ENCODE measurements around the gene STRAP. TPM values are rescaled to one million over a fixed set of nuclear protein-coding genes. Genes with fewer than 3 reads are reported as not detected.

Gene STRAP, protein sequence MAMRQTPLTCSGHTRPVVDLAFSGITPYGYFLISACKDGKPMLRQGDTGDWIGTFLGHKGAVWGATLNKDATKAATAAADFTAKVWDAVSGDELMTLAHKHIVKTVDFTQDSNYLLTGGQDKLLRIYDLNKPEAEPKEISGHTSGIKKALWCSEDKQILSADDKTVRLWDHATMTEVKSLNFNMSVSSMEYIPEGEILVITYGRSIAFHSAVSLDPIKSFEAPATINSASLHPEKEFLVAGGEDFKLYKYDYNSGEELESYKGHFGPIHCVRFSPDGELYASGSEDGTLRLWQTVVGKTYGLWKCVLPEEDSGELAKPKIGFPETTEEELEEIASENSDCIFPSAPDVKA
- total RNA-seq = 68.3 TPM
- long read RNA-seq, transcript STRAP-206 (9 exons, 1,698 nt) = minor isoform, 15 of 182 reads
- long read RNA-seq, transcript STRAP-202 (10 exons, 1,866 nt) = major isoform, 151 of 182 reads
- long read RNA-seq, partial matches to known transcripts = 5 of 182 reads
- long read RNA-seq, other reads (novel, unspliced or antisense) = 11 of 182 reads

DNA sequence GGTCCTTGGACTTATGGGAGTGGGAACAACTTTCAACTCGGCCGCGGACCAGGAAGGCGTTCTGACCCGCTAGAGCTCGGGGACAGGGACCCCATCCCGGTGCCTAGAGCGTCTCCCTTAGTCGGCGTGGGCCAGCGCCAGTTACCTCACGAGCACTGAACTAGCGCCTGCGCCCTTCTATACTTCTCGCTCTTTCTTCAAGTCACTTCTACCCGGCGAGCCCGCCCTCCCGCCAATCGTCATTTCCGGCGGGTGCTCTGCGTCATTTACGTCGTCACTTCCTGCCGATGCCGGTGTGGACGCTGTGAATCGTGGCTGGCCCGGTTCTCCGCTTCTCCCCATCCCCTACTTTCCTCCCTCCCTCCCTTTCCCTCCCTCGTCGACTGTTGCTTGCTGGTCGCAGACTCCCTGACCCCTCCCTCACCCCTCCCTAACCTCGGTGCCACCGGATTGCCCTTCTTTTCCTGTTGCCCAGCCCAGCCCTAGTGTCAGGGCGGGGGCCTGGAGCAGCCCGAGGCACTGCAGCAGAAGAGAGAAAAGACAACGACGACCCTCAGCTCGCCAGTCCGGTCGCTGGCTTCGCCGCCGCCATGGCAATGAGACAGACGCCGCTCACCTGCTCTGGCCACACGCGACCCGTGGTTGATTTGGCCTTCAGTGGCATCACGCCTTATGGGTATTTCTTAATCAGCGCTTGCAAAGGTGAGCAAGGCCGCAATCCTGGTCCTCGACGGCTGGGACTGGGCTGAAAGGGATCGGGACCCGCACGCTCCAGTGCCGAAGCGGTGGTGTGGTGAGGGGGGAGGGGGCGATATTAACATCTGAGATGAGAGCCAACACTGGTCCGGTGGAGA, at the start of gene STRAP:
STRAP (plus strand) TSS at position 270 of the 854 bp plus-strand sequence; CDS start at position 591, 321 bp downstream.
- intact Hi-C loops (cut with DNase I) = no loop called here
- TF ChIP-seq, protein P1, sequence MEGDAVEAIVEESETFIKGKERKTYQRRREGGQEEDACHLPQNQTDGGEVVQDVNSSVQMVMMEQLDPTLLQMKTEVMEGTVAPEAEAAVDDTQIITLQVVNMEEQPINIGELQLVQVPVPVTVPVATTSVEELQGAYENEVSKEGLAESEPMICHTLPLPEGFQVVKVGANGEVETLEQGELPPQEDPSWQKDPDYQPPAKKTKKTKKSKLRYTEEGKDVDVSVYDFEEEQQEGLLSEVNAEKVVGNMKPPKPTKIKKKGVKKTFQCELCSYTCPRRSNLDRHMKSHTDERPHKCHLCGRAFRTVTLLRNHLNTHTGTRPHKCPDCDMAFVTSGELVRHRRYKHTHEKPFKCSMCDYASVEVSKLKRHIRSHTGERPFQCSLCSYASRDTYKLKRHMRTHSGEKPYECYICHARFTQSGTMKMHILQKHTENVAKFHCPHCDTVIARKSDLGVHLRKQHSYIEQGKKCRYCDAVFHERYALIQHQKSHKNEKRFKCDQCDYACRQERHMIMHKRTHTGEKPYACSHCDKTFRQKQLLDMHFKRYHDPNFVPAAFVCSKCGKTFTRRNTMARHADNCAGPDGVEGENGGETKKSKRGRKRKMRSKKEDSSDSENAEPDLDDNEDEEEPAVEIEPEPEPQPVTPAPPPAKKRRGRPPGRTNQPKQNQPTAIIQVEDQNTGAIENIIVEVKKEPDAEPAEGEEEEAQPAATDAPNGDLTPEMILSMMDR (IDR thresholded peaks at IDR 0.05) = no peak

GRCh38 chr12:15834575-15834974, 47.6 kb upstream of the STRAP start:
- Histone ChIP-seq H3K4me1 (no peaks in the 10 kb centered on the region), H3K27me3 (no peaks in the 10 kb centered on the region), H3K9me3 (no peaks in the 10 kb centered on the region), H3K36me3 (no peaks in the 10 kb centered on the region), H3K27ac (no peak overlapping the region), H3K4me3 (no peak overlapping the region)
- intact Hi-C loops (cut with DNase I) = no loop called here
- ATAC-seq (no peak), DNase-seq (no peak)
- TF ChIP-seq, protein P1 (IDR thresholded peaks at IDR 0.05) = no peak

More for the DNA sequence above, at the start of gene STRAP:
- DNase-seq = peak; percentile 97
- Histone ChIP-seq H3K27ac (peak within 1 kb of the TSS; percentile 99), H3K4me1 (peaks cover 19% of the 10 kb centered on the region), H3K36me3 (no peaks in the 10 kb centered on the region), H3K9me3 (no peaks in the 10 kb centered on the region), H3K27me3 (no peaks in the 10 kb centered on the region), H3K4me3 (peak within 1 kb of the TSS; percentile 89)
- peak; percentile 97 for ATAC-seq

DNA sequence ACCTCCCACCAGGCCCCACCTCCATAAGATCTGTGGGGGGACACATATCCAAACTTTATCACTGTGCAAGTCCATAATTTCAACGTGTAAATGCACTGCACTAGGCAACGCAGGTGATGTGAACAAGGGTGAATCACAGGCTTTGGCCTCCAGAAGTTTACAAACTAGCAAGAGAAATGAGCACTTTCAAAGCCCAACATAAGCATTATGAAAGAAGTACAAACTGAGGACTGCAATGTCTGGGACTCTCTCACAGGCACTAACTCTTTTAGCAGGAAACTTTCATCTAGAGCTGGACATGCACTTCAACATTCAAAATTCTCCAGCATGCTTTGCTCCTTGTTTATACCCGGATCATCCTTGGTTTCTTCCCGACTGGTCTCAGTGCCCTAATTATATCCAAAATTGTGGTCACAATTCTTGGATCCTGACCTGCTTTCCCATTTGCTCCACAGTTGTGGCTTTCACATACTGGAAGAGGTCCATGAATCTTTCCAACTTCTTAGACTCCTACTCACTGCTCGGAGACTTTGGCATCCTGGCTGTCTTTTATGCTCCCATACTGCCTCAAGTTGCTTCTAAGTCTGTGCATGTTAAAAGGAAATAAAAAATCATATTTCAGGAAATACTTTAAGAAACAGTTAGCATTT, 44.9 kb upstream of the STRAP start:
- Histone ChIP-seq H3K27ac (no peak overlapping the region), H3K4me1 (no peaks in the 10 kb centered on the region), H3K4me3 (no peak overlapping the region), H3K9me3 (no peaks in the 10 kb centered on the region), H3K27me3 (no peaks in the 10 kb centered on the region), H3K36me3 (no peaks in the 10 kb centered on the region)
- TF ChIP-seq, protein P1 (IDR thresholded peaks at IDR 0.05) = no peak
- ATAC-seq = no peak
- no peak for DNase-seq
- intact Hi-C loops (cut with DNase I) = no loop called here

GRCh38 chr12:15839041-15839440, 43.1 kb upstream of the STRAP start:
- DNase-seq (no peak), ATAC-seq (peak; percentile 19)
- intact Hi-C loops (cut with DNase I) = no loop called here

DNA sequence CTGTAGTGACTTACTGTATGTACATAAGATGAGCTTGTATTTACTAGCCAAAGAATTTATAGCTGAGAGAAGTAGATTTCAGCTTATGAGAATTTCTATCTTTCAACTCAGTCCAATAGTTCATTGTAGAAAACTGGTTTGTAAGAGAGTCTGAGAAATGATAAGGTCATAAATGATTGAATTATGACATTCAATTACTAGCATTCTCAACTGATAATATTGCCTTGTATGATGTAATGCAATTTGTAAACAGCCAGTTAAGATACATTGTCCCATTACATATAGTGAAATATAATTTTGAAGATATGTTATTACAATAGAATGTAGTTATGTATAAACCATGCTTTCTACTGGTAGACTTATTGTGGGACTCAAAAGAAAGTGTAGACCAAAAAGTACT, 42.5 kb upstream of the STRAP start:
- no peak for DNase-seq
- Histone ChIP-seq H3K4me3 (no peak overlapping the region), H3K27ac (no peak overlapping the region), H3K4me1 (no peaks in the 10 kb centered on the region), H3K27me3 (no peaks in the 10 kb centered on the region), H3K36me3 (no peaks in the 10 kb centered on the region), H3K9me3 (no peaks in the 10 kb centered on the region)
- no peak for ATAC-seq
- intact Hi-C loops (cut with DNase I) = no loop called here
- TF ChIP-seq, protein P1 (IDR thresholded peaks at IDR 0.05) = no peak

More at GRCh38 chr12:15839041-15839440, 43.1 kb upstream of the STRAP start:
- H3K4me3 ChIP-seq = no peak overlapping the region
- H3K4me1 ChIP-seq = no peaks in the 10 kb centered on the region
- H3K36me3 ChIP-seq = no peaks in the 10 kb centered on the region
- no peaks in the 10 kb centered on the region for H3K9me3 ChIP-seq
- no peaks in the 10 kb centered on the region for H3K27me3 ChIP-seq
- TF ChIP-seq, protein P1 (IDR thresholded peaks at IDR 0.05) = no peak
- no peak overlapping the region for H3K27ac ChIP-seq
